Naive B cell (primary cell): ENCODE data around the gene PSMD4. TPM values are rescaled to one million over a fixed set of nuclear protein-coding genes. Genes with fewer than 3 reads are reported as not detected.

Source experiments
- ATAC-seq, 2 donors: fragments of 150-1000 bp; cut with Tn5 transposase; 2 replicates each; pipeline ENCODE4 v1.10.0; 2021; ENCODE audit warnings: low read depth in 2 of 2, mild to moderate bottlenecking in 2 of 2, moderate library complexity in 2 of 2
- DNase-seq: peaks from one replicate; pipeline ENCODE4 v3.0.0; 2022
- H3K27ac Mint-ChIP-seq, 6 donors: one replicate each; pipeline ENCODE4 v1.8.0; 2020 to 2022; ENCODE audit warnings: mild to moderate bottlenecking in 6 of 6, mixed read lengths in 6 of 6, moderate library complexity in 5 of 6, inconsistent platforms in 2 of 6
- H3K27me3 Mint-ChIP-seq, 3 donors: one replicate each; pipeline ENCODE4 v1.8.0; 2021 to 2022; ENCODE audit warnings: mixed read lengths in 3 of 3, mild to moderate bottlenecking in 1 of 3
- H3K36me3 Mint-ChIP-seq, 2 donors: one replicate each; pipeline ENCODE4 v1.8.0; 2020 to 2022; ENCODE audit warnings: mixed read lengths in 2 of 2, inconsistent platforms in 1 of 2, mild to moderate bottlenecking in 1 of 2
- H3K4me1 Mint-ChIP-seq, 3 donors: one replicate each; pipeline ENCODE4 v1.8.0; 2020 to 2022; ENCODE audit warnings: mixed read lengths in 3 of 3, inconsistent platforms in 1 of 3, mild to moderate bottlenecking in 1 of 3, moderate library complexity in 1 of 3
- H3K4me3 Mint-ChIP-seq, 8 donors: one replicate each; pipeline ENCODE4 v1.8.0; 2020 to 2022; ENCODE audit warnings: mild to moderate bottlenecking in 8 of 8, mixed read lengths in 8 of 8, moderate library complexity in 8 of 8, inconsistent platforms in 2 of 8
- H3K9me3 Mint-ChIP-seq, 7 donors: one replicate each; pipeline ENCODE4 v1.8.0; 2020 to 2022; ENCODE audit warnings: mixed read lengths in 7 of 7, mild to moderate bottlenecking in 5 of 7, inconsistent platforms in 2 of 7, moderate library complexity in 1 of 7
- polyA plus RNA-seq, 6 donors: library from polyadenylated mRNA; unstranded; fragments of 300-500 nt; fragmentation: Illumina TruSeq; gene quantifications; one replicate each; pipeline ENCODE4 v1.2.3, GENCODE V29; 2021; ENCODE audit warnings: low read depth in 6 of 6

Gene PSMD4
- polyA plus RNA-seq, 6 donors from 2014 or later, result 253 to 417 (median 291) TPM

DNA sequence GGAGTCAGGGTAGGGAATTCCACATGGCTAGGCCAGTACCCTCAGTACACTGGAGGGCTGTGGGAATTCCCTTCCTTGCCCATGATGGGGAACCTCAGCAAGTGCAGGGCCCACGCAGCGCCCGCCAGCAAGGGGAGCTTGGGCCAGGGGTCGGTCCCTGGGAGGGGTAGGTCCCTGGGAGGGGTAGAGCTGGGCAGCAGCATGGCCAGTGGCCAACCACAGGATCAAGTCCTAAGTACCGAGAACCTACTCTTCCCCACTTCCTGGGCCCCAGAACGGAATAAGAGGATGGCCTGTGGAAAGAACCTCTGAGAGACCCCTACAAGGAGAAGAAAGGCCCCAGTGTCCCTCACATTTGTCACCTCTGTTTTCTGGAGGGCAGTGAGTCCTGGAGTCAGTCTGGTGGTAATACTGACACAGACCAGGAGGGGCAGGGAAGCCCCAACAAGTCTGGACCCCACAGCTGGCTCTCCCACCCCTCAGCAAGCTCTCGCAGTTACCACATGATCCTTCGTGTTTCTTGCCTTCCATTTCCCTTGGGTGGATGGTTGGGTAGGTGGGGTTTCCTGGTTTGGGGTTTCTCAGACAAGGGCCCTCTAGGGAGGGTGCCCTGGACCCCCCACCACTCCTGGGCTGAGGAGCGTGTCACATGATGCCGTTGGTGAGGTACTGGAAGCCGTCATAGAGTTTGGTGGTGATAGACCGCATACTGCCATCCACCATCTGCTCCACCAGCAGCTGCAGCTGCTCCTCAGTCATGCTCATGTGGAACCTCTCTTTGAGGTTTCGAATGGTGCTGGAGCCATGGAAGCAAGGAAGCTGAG lies 37.9 kb downstream of the PSMD4 start:
- Mint-ChIP-seq H3K36me3 (peaks cover 0 to 20% of the 10 kb centered on the region in 2 donors), H3K27me3 (no peaks in the 10 kb centered on the region), H3K9me3 (no peaks in the 10 kb centered on the region), H3K4me1 (peaks cover 24 to 32% (median 24%) of the 10 kb centered on the region in 3 donors), H3K27ac (peak overlapping the region; percentile 57 to 94 (median 86)), H3K4me3 (peak overlapping the region in 3 of 8 donors; percentile 31 to 53 (median 40))
- ATAC-seq (peak; percentile 65 to 78), DNase-seq (peak; percentile 12)

DNA sequence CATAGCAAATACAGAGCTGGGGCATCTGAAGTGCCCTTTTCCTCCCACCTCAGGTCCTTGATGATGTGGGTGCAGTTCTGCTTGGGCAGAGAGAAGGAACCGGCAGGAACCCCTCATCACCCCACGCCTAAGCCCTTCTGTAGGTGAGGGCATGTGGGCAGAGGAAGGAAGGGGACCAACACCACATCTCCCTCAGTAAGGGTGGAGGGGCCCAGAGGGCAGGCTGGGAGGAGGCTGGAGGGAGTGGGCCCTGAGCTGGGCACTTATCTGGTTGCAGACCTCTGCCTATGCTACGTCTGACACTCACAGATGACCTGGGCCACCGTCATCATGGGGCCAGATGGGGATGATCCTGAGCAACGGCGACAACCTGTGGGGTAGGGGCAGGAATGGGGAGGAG lies 38.6 kb downstream of the PSMD4 start:
- H3K27ac Mint-ChIP-seq, result peak overlapping the region in 5 of 6 donors; percentile 57 to 94 (median 92)
- H3K9me3 Mint-ChIP-seq, result no peaks in the 10 kb centered on the region
- H3K4me1 Mint-ChIP-seq, result peaks cover 24 to 31% (median 24%) of the 10 kb centered on the region in 3 donors
- H3K36me3 Mint-ChIP-seq, result peaks cover 0 to 22% of the 10 kb centered on the region in 2 donors
- ATAC-seq, result peak in 1 of 2 donors; percentile 29
- DNase-seq, result no peak
- peak overlapping the region in 1 of 8 donors; percentile 10 for H3K4me3 Mint-ChIP-seq
- no peaks in the 10 kb centered on the region for H3K27me3 Mint-ChIP-seq

DNA sequence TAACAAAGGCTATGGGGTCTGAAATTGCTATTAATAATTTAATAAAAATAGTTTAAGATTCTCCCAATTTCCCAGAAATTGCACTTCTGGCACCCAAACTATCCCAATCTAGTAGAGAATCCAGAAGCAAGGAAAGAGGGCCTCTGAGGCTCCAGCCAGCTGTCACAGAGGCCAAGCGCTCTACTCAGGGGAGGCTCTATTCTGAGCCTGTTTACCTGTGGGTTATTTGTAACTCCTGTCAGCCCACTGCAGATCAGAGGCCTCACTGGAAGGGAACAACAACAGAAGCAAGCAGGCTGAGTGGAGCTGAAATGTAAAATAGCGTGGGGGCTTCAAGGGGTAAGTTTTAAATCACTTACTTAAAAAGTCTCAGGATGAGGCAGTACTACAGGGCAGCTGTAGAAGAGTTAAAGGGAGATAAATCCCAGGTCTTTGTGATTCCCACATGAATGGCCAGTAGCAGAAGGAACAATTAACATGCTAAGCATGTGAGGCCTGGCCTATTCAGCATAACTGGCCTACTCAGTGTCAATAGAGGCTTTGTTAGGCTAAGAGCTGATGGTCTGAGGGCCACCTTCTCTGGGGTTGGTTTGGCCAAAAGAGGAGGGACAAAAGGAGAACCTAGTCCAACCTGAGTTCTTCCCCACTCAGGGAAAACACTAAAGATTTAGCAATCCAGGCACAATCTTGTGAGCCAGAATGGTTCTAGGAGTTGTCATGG lies 40.4 kb downstream of the PSMD4 start:
- H3K4me3 Mint-ChIP-seq, result no peak overlapping the region
- H3K9me3 Mint-ChIP-seq, result no peaks in the 10 kb centered on the region
- peak overlapping the region in 2 of 6 donors; percentile 74 to 84 for H3K27ac Mint-ChIP-seq
- DNase-seq, result no peak
- no peaks in the 10 kb centered on the region for H3K27me3 Mint-ChIP-seq
- peaks cover 12 to 13% (median 13%) of the 10 kb centered on the region in 3 donors for H3K4me1 Mint-ChIP-seq
- H3K36me3 Mint-ChIP-seq, result peaks cover 4 to 24% of the 10 kb centered on the region in 2 donors
- ATAC-seq, result no peak

DNA sequence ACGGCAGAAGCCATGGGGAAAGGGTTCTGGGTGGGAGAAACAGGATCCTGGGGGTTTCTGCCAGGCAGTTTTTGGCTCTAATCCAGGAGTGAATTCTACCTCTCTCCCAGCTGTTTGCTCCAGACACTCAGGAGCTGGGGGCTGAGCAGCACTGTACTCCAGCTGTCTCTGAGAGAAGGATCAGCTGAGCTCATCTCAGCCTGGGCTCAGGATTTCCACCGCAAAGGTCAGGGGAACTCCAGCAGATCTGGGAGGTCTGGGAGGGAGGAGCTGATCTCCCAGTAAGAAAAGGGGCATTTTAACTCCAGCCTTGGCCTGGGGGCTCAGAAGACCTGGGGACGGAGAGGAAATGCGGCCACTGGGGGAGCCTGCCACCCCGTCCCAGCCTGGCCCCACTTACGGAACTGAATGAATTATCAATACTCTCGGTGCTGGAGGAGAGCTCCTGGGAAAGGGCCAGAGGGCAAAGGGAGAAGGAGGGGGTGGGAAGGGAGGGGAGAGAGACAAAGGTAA lies 55.3 kb downstream of the PSMD4 start:
- DNase-seq, result no peak
- ATAC-seq, result no peak
- H3K9me3 Mint-ChIP-seq, result no peaks in the 10 kb centered on the region
- peaks cover 39 to 40% of the 10 kb centered on the region in 2 donors for H3K36me3 Mint-ChIP-seq
- H3K4me3 Mint-ChIP-seq, result no peak overlapping the region
- H3K27me3 Mint-ChIP-seq, result no peaks in the 10 kb centered on the region
- H3K4me1 Mint-ChIP-seq, result peaks cover 17 to 32% (median 29%) of the 10 kb centered on the region in 3 donors
- H3K27ac Mint-ChIP-seq, result peak overlapping the region in 1 of 6 donors; percentile 49

DNA sequence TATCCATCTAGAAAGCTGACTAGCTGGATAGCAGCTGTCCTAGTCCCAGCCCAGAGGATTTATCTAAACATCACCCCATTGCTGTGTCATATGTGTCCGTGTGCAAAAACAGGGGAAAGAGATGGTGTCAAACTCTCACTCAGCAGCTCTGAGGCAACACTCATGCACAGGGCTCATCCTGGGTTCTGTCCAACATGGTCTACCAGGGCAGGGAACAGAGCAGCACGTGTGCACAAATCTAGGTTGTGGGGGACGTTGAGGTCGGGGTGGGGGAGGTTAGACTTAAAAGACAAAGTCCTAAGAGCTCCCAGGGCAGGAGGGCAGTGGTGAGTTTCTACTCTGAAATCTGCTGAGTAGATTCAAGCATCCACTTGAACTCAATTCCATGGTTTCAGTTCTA lies 56.5 kb downstream of the PSMD4 start:
- Mint-ChIP-seq H3K9me3 (no peaks in the 10 kb centered on the region), H3K27me3 (no peaks in the 10 kb centered on the region), H3K36me3 (peaks cover 29 to 30% of the 10 kb centered on the region in 2 donors), H3K4me3 (no peak overlapping the region), H3K4me1 (peaks cover 20 to 32% (median 24%) of the 10 kb centered on the region in 3 donors), H3K27ac (peak overlapping the region in 3 of 6 donors; percentile 39 to 65 (median 54))
- no peak for ATAC-seq
- DNase-seq, result no peak

DNA sequence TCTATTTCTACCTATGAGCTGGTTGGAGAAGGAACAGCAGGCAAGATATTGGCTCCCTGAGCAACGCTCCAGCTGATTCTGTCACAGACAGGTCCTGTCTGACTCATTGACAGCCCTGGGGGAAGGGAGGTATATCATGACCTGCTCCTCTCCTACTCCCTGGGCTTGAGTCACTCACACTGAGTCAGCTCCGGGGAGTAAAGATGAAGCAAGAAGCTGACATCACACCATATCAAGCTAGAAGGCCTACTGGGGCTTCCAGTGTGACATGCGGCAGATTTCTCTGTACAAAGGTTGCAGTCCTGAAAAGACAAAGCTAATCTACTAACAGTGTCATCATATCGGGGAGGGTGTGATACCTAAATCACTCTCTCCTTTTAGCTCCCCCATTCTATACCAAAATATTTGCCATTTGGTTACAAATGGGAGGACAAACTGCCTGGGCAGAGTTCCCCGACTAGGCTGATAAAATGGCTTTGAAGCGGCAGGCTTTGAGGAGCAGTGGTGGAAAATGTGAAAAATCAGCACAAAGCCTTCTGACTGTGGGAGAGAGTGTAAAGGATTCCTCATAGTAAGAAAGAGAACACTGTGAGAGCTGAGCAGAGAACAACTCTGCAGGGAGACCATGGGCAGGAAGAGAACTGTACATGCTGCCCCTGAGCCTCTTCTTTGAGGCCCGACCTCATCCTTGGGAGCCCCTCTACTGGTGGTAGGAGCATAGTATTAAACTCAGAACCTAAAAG lies 57.2 kb downstream of the PSMD4 start:
- H3K36me3 Mint-ChIP-seq, result peaks cover 22 to 25% of the 10 kb centered on the region in 2 donors
- DNase-seq, result no peak
- peaks cover 20 to 32% (median 24%) of the 10 kb centered on the region in 3 donors for H3K4me1 Mint-ChIP-seq

DNA sequence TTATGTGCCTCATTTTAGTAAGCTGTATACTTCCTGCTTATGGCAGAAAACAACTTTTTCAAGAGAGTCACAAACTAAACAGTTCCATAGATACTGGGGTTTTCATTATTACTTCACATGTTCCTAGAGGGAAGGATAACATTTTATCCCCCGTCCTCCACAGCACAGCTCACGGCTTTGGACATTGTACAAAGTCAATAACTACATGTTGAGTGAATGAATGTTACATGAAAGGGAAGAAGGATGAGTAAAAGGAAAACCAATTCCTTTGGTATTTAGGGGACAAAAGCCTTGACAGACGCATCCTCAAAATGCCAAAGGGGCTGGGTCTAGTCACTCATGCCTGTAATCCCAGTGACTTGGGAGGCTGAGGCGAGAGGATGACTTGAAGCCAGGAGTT lies 57.9 kb downstream of the PSMD4 start:
- H3K4me3 Mint-ChIP-seq, result no peak overlapping the region
- peaks cover 16 to 25% of the 10 kb centered on the region in 2 donors for H3K36me3 Mint-ChIP-seq

More for the DNA sequence above, 57.2 kb downstream of the PSMD4 start:
- no peak for ATAC-seq
- Mint-ChIP-seq H3K4me3 (no peak overlapping the region), H3K9me3 (no peaks in the 10 kb centered on the region), H3K27ac (peak overlapping the region in 3 of 6 donors; percentile 39 to 65 (median 53)), H3K27me3 (no peaks in the 10 kb centered on the region)

DNA sequence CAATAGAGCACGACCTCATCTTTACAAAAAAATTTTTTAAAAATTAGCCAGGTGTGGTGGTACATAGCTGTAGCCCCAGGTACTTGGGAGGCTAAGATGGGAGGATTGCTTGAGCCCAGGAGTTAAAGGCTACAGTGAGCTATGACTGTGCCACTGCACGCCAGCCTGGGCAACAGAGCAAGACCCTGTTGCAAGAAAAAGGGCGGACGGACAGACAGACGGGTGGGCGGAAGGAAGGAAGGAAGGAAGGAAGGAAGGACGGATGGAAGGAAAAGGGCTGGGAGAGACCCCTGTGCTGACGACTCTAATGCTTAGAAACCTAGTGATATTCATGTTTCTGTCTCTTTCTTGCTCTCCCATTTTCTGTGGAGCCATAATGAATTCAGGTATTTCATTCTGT lies 58.3 kb downstream of the PSMD4 start:
- peaks cover 16 to 25% of the 10 kb centered on the region in 2 donors for H3K36me3 Mint-ChIP-seq
- H3K27ac Mint-ChIP-seq, result peak overlapping the region in 1 of 6 donors; percentile 6
- peaks cover 20 to 32% (median 24%) of the 10 kb centered on the region in 3 donors for H3K4me1 Mint-ChIP-seq
- H3K9me3 Mint-ChIP-seq, result no peaks in the 10 kb centered on the region
- no peaks in the 10 kb centered on the region for H3K27me3 Mint-ChIP-seq
- ATAC-seq (no peak), DNase-seq (no peak)
- H3K4me3 Mint-ChIP-seq, result no peak overlapping the region

More for the DNA sequence above, 57.9 kb downstream of the PSMD4 start:
- peak overlapping the region in 1 of 6 donors; percentile 6 for H3K27ac Mint-ChIP-seq
- DNase-seq, result no peak
- H3K9me3 Mint-ChIP-seq, result no peaks in the 10 kb centered on the region
- H3K27me3 Mint-ChIP-seq, result no peaks in the 10 kb centered on the region
- H3K4me1 Mint-ChIP-seq, result peaks cover 20 to 32% (median 24%) of the 10 kb centered on the region in 3 donors
- ATAC-seq, result no peak

DNA sequence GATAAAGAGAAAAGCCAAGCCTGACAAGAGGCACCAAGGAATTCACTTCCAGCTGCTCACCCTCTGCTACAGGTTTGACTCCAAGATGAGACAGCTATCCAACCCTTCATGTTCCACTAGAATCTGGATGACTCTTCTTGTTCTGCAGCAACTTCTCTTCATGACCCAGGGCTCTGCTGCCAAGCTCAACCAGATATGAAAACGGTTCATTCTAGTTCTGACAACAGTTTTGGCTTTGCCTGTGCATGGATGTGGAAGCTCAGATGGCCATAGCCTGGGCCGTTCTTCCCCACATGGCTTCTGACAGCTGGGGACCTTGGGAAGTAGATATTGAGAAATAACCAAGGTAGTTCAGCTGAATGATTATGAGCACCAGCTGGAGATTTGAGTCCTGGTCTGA lies 59.0 kb downstream of the PSMD4 start:
- no peaks in the 10 kb centered on the region for H3K9me3 Mint-ChIP-seq
- peaks cover 20 to 32% (median 24%) of the 10 kb centered on the region in 3 donors for H3K4me1 Mint-ChIP-seq
- peak overlapping the region in 1 of 6 donors; percentile 38 for H3K27ac Mint-ChIP-seq
- no peak for DNase-seq
- peaks cover 9 to 25% of the 10 kb centered on the region in 2 donors for H3K36me3 Mint-ChIP-seq
- no peak for ATAC-seq
- H3K27me3 Mint-ChIP-seq, result no peaks in the 10 kb centered on the region
- no peak overlapping the region for H3K4me3 Mint-ChIP-seq

DNA sequence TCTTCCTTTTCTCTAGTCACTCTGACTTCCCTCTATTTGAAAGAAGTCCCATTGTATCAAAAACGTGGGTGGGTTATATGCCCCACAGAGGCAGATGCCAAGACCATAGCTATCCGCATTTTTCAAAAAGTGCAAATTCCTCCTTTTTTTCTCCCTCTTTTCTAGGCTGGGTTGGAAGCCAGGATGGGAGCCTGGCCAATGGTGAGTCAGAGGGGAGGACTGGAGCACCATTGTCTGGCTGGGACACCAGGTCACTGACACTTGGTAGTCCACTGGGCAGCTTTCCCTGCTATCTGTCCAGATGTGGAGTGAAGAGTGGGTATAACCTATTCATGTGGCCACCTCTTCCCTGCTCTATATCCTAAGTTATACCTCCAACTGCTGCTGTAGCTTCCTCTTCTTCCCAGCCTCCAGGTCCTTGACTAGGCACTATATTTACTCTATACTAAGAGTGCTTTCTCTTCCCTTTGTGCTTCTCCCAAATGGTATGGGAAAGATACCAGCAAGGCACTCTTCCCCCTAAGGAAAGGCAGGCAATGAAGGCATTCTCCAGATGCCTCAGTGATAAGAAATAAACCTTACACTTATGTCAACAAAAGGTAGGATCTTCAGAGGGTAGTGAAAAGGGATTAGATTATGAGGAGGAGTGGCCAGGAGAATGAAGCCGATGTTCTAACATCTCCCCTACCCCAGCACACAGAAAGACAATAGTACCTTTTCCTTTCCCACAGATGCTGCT lies 59.8 kb downstream of the PSMD4 start:
- H3K4me3 Mint-ChIP-seq, result no peak overlapping the region
- peaks cover 1 to 25% of the 10 kb centered on the region in 2 donors for H3K36me3 Mint-ChIP-seq
- no peak for DNase-seq
- H3K27me3 Mint-ChIP-seq, result no peaks in the 10 kb centered on the region
- peaks cover 17 to 32% (median 20%) of the 10 kb centered on the region in 3 donors for H3K4me1 Mint-ChIP-seq
- peak overlapping the region in 2 of 6 donors; percentile 12 to 13 for H3K27ac Mint-ChIP-seq
- no peaks in the 10 kb centered on the region for H3K9me3 Mint-ChIP-seq
- no peak for ATAC-seq

DNA sequence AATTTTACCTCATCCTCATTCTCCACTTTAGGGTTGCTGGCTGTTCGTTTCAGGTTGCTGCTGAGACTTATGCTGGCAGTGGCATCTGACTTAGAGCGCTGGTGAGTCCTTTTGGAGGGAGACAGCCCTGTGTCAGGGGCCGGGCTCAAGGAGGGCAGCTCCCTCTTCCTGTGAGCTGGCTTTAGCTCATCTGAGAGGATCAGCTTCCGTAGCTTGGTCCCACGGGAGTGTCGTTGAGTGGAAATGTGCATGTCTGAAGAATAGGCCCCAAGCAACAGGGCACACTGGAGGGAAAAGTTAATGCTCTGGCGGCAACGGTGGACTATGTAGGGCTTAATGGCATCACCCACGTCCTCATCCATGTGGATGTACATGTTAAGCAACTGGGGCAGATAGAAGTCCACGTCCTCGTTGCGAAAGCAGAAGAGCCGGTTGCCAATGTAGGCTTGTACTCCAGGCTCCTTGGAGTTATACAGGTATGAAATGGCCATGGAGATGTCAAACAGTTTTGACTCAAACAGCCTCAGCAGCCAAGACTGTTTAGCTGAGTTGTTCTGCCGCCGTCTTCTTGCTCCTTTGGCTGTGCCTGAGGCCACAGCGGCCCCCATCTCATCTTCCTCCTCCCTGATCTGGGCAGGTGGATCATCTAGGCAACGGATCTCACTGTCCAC lies 61.2 kb downstream of the PSMD4 start:
- H3K27ac Mint-ChIP-seq, result peak overlapping the region in 1 of 6 donors; percentile 76
- peaks cover 22 to 32% (median 27%) of the 10 kb centered on the region in 3 donors for H3K4me1 Mint-ChIP-seq
- no peaks in the 10 kb centered on the region for H3K27me3 Mint-ChIP-seq
- H3K9me3 Mint-ChIP-seq, result no peaks in the 10 kb centered on the region
- DNase-seq (no peak), ATAC-seq (no peak)
- H3K36me3 Mint-ChIP-seq, result peaks cover 0 to 27% of the 10 kb centered on the region in 2 donors
- no peak overlapping the region for H3K4me3 Mint-ChIP-seq
